Testis (tissue), 3 donors: ENCODE data around the gene SNRPD3. TPM values are rescaled to one million over a fixed set of nuclear protein-coding genes. Genes with fewer than 3 reads are reported as not detected.

Source experiments
- DNase-seq: peaks from one replicate; pipeline ENCODE4 v3.0.0-alpha.2; 2019
- H3K27ac ChIP-seq, 2 donors: fragments of 200-600 bp; sonication (generic); one replicate each; pipeline ENCODE4 v1.5.1; 2019
- H3K27me3 ChIP-seq: fragments of 200-600 bp; sonication (generic); one replicate; pipeline ENCODE4 v1.5.1; 2019
- H3K36me3 ChIP-seq: fragments of 200-600 bp; sonication (generic); one replicate; pipeline ENCODE4 v1.5.1; 2017; ENCODE audit warnings: low read depth; ENCODE audit errors: missing control alignments
- H3K4me1 ChIP-seq: fragments of 200-600 bp; sonication (generic); one replicate; pipeline ENCODE4 v1.5.1; 2019
- H3K4me3 ChIP-seq, 2 donors: fragments of 200-600 bp; sonication (generic); one replicate each; pipeline ENCODE4 v1.5.1; 2017 to 2019
- H3K9me3 ChIP-seq: fragments of 200-600 bp; sonication (generic); one replicate; pipeline ENCODE4 v1.5.1; 2017
- CTCF ChIP-seq, 3 experiments: fragments of 450-650 bp in 2 of 3; fragments of 200-600 bp in 1 of 3; sonication (generic) in 1 of 3; IDR thresholded peaks; one replicate each; pipeline ENCODE4 v1.5.1; 2016 to 2019; ENCODE audit warnings: antibody characterized with exemption in 3 of 3, mild to moderate bottlenecking in 2 of 3, moderate library complexity in 1 of 3
- POLR2A ChIP-seq: fragments of 450-650 bp; IDR thresholded peaks from one replicate; pipeline ENCODE4 v1.6.1; 2017; ENCODE audit warnings: antibody characterized with exemption, mild to moderate bottlenecking, moderate library complexity
- WGBS, 2 donors: methylation state at CpG; one replicate each; pipeline ENCODE4 v1.1.5; 2018; 5-methylcytosine and 5-hydroxymethylcytosine counted together
- intact Hi-C: fragments of 100-400 bp; cut with DNase I; formaldehyde crosslinking; loops from one replicate; pipeline ENCODE4 v1.15.1; 2023; ENCODE audit warnings: low total_unique reads
- polyA plus RNA-seq: library from polyadenylated mRNA; stranded (reverse); fragments of 350-450 nt; fragmentation: Illumina TruSeq; extraction: RNeasy Lipid Tissue Mini Kit (QIAGEN cat#74804); gene quantifications from one replicate; pipeline ENCODE4 v1.2.3, GENCODE V29; 2014; ENCODE audit warnings: low read depth, low replicate concordance; ENCODE audit not compliant: insufficient read depth
- total RNA-seq, 2 donors: library from RNA; depleted of rRNA; stranded (reverse); fragments of >200 nt; gene quantifications; one replicate each; pipeline ENCODE4 v1.2.3, GENCODE V29; 2016

Gene SNRPD3
- total and polyA plus RNA-seq, 3 donors from 2014 or later, result 75.5 to 175 (median 117) TPM

GRCh38 chr22:24512043-24512442 lies 43.8 kb upstream of the SNRPD3 start:
- H3K27me3 ChIP-seq, result no peaks in the 10 kb centered on the region
- no peaks in the 10 kb centered on the region for H3K9me3 ChIP-seq
- no peak for TF ChIP-seq POLR2A
- no peak for TF ChIP-seq CTCF (IDR thresholded peaks at IDR 0.05)
- peaks cover 14% of the 10 kb centered on the region for H3K4me1 ChIP-seq
- WGBS, 2 donors, result 69 to 70% methylated on average over 3 of the region's 3 CpGs
- intact Hi-C loops, result no loop called here
- no peak overlapping the region for H3K4me3 ChIP-seq
- no peak for DNase-seq
- no peaks in the 10 kb centered on the region for H3K36me3 ChIP-seq
- no peak overlapping the region for H3K27ac ChIP-seq

GRCh38 chr22:24513378-24514240 lies 42.2 kb upstream of the SNRPD3 start:
- Histone ChIP-seq H3K27ac (no peak overlapping the region), H3K27me3 (no peaks in the 10 kb centered on the region), H3K4me1 (peaks cover 14% of the 10 kb centered on the region), H3K4me3 (no peak overlapping the region), H3K36me3 (no peaks in the 10 kb centered on the region), H3K9me3 (no peaks in the 10 kb centered on the region)
- 92 to 93% methylated on average over 9 of the region's 9 CpGs for WGBS, 2 donors
- no peak for DNase-seq
- TF ChIP-seq POLR2A (no peak), CTCF (IDR thresholded peaks at IDR 0.05) (no peak)
- intact Hi-C loops, result no loop called here

GRCh38 chr22:24514241-24515026 lies 41.4 kb upstream of the SNRPD3 start:
- TF ChIP-seq POLR2A (no peak), CTCF (IDR thresholded peaks at IDR 0.05) (no peak)
- intact Hi-C loops, result no loop called here

GRCh38 chr22:24515027-24515338 lies 40.8 kb upstream of the SNRPD3 start:
- no peak overlapping the region for H3K4me3 ChIP-seq
- no peak overlapping the region for H3K27ac ChIP-seq
- no peaks in the 10 kb centered on the region for H3K36me3 ChIP-seq
- peaks cover 14% of the 10 kb centered on the region for H3K4me1 ChIP-seq
- no peaks in the 10 kb centered on the region for H3K27me3 ChIP-seq
- H3K9me3 ChIP-seq, result no peaks in the 10 kb centered on the region
- DNase-seq, result no peak
- intact Hi-C loops, result no loop called here
- TF ChIP-seq CTCF (IDR thresholded peaks at IDR 0.05), result no peak
- TF ChIP-seq POLR2A, result no peak
- WGBS, 2 donors, result 95% methylated on average over 8 of the region's 8 CpGs

More at GRCh38 chr22:24514241-24515026, 41.4 kb upstream of the SNRPD3 start:
- H3K27ac ChIP-seq, result no peak overlapping the region
- H3K4me3 ChIP-seq, result no peak overlapping the region
- no peaks in the 10 kb centered on the region for H3K27me3 ChIP-seq
- no peak for DNase-seq
- H3K36me3 ChIP-seq, result no peaks in the 10 kb centered on the region
- H3K9me3 ChIP-seq, result no peaks in the 10 kb centered on the region
- H3K4me1 ChIP-seq, result peaks cover 14% of the 10 kb centered on the region
- 87 to 89% methylated on average over 13 to 14 of the region's 14 CpGs for WGBS, 2 donors
